ENCODE results near the gene FAM216B.
"Not testable (repeated sequence)": the region's sequence is repeated elsewhere in the genome, so short reads cannot be mapped to it uniquely, and the experiment has no call there.

The FAM216B gene

DNA sequence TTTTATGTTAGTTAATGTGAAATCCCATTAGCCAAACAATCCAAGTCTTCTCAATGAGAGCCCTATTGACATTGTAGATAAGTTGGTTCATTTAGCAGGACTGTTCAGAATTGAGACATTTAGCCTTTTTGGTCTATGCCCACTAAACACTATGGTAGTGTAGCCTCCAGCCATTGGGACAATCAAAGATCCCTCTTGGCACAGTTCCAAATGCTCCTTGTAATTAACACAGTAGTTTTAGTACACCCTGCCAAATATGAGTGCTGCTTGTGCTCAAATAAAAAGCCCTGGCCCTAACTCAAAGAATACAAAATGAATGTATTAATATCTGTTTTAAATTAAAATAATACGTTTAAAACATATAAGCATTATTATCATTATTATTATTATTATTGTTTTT is 15.4 kb upstream of the FAM216B start:
- H3K27ac ChIP-seq (ENCODE audit: low read depth, low read length, poor library complexity, severe bottlenecking), result no peak overlapping the region
- TF ChIP-seq EZH2 (IDR thresholded peaks at IDR 0.05; ENCODE audit: borderline replicate concordance, low read length), result no peak
- TF ChIP-seq, protein P1, sequence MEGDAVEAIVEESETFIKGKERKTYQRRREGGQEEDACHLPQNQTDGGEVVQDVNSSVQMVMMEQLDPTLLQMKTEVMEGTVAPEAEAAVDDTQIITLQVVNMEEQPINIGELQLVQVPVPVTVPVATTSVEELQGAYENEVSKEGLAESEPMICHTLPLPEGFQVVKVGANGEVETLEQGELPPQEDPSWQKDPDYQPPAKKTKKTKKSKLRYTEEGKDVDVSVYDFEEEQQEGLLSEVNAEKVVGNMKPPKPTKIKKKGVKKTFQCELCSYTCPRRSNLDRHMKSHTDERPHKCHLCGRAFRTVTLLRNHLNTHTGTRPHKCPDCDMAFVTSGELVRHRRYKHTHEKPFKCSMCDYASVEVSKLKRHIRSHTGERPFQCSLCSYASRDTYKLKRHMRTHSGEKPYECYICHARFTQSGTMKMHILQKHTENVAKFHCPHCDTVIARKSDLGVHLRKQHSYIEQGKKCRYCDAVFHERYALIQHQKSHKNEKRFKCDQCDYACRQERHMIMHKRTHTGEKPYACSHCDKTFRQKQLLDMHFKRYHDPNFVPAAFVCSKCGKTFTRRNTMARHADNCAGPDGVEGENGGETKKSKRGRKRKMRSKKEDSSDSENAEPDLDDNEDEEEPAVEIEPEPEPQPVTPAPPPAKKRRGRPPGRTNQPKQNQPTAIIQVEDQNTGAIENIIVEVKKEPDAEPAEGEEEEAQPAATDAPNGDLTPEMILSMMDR (IDR thresholded peaks at IDR 0.05; ENCODE audit: low read length), result no peak

DNA sequence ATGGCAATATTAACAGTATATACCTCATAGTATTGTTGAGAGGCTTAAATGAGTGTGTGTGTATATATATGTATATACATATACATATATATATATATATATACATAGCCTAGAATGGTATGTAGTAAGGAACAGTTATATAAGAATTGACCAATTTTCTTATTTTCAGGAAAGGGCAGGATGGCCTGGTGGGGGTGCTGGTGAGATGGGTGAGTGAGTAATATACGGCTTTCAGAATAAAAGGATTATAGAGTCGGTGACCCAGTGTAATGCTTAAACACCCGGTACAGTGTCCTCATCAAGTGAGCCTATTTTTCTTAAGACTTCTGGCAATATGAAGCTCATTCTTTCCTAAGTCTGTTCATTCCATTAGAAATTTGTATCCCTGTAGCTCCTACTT is 11.7 kb upstream of the FAM216B start:
- Histone ChIP-seq H3K9ac (ENCODE audit: low read length) (no peak overlapping the region), H3F3A (ENCODE audit: insufficient read depth, low read length) (no peaks in the 10 kb centered on the region), H3K27me3 (ENCODE audit: insufficient read depth, low read length) (no peaks in the 10 kb centered on the region), H3K36me3 (ENCODE audit: insufficient read depth, low read length) (no peaks in the 10 kb centered on the region), H2AFZ (ENCODE audit: low read length) (no peak overlapping the region), H3K4me2 (ENCODE audit: low read length) (no peak overlapping the region), H4K20me1 (ENCODE audit: insufficient read depth, low read length) (no peaks in the 10 kb centered on the region), H3K9me3 (ENCODE audit: low read length) (no peaks in the 10 kb centered on the region), H3K9me2 (ENCODE audit: low read depth, low read length) (no peaks in the 10 kb centered on the region), H3K4me3 (ENCODE audit: low read depth, low read length, poor library complexity, severe bottlenecking) (no peak overlapping the region), H3K79me2 (ENCODE audit: insufficient read depth, low read length) (no peaks in the 10 kb centered on the region), H3K27ac (ENCODE audit: low read depth, low read length, poor library complexity, severe bottlenecking) (no peak overlapping the region), H3K4me1 (ENCODE audit: insufficient read depth, low read length, severe bottlenecking) (no peaks in the 10 kb centered on the region)
- no peak for TF ChIP-seq EZH2 (IDR thresholded peaks at IDR 0.05; ENCODE audit: borderline replicate concordance, low read length)
- TF ChIP-seq, protein P1 (IDR thresholded peaks at IDR 0.05; ENCODE audit: low read length), result no peak

More for the DNA sequence above, 15.4 kb upstream of the FAM216B start:
- H3K79me2 ChIP-seq (ENCODE audit: insufficient read depth, low read length), result no peaks in the 10 kb centered on the region
- H3K4me1 ChIP-seq (ENCODE audit: insufficient read depth, low read length, severe bottlenecking), result no peaks in the 10 kb centered on the region
- H3K9me3 ChIP-seq (ENCODE audit: low read length), result no peaks in the 10 kb centered on the region
- no peaks in the 10 kb centered on the region for H3K9me2 ChIP-seq (ENCODE audit: low read depth, low read length)
- no peaks in the 10 kb centered on the region for H4K20me1 ChIP-seq (ENCODE audit: insufficient read depth, low read length)
- no peaks in the 10 kb centered on the region for H3K27me3 ChIP-seq (ENCODE audit: insufficient read depth, low read length)
- no peak overlapping the region for H2AFZ ChIP-seq (ENCODE audit: low read length)
- H3K4me3 ChIP-seq (ENCODE audit: low read depth, low read length, poor library complexity, severe bottlenecking), result no peak overlapping the region
- H3K4me2 ChIP-seq (ENCODE audit: low read length), result no peak overlapping the region
- H3K9ac ChIP-seq (ENCODE audit: low read length), result no peak overlapping the region
- no peaks in the 10 kb centered on the region for H3K36me3 ChIP-seq (ENCODE audit: insufficient read depth, low read length)
- H3F3A ChIP-seq (ENCODE audit: insufficient read depth, low read length), result no peaks in the 10 kb centered on the region

DNA sequence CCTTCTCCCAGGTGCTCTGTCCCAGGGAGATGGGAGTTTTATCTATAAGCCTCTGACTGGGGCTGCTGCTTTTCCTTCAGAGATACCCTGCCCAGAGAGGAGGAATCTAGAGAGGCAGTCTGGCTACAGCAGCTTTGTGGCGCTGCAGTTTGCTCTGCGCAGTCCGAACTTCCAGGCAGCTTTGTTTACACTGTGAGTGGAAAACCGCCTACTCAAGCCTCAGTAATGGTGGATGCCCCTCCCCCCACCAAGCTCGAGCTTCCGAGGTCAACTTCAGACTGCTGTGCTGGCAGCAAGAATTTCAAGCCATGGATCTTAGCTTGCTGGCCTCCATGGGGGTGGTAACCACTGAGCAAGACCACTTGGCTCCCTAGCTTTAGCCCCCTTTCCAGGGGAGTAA is 4.8 kb upstream of the FAM216B start:
- not testable (repeated sequence) for H3K36me3 ChIP-seq (ENCODE audit: insufficient read depth, low read length); H3K9me2 ChIP-seq (ENCODE audit: low read depth, low read length); H2AFZ ChIP-seq (ENCODE audit: low read length); H3K9me3 ChIP-seq (ENCODE audit: low read length); H3K79me2 ChIP-seq (ENCODE audit: insufficient read depth, low read length); H3K4me2 ChIP-seq (ENCODE audit: low read length); H3K4me3 ChIP-seq (ENCODE audit: low read depth, low read length, poor library complexity, severe bottlenecking); H3K27ac ChIP-seq (ENCODE audit: low read depth, low read length, poor library complexity, severe bottlenecking); H3K9ac ChIP-seq (ENCODE audit: low read length); H4K20me1 ChIP-seq (ENCODE audit: insufficient read depth, low read length); H3F3A ChIP-seq (ENCODE audit: insufficient read depth, low read length); H3K27me3 ChIP-seq (ENCODE audit: insufficient read depth, low read length); H3K4me1 ChIP-seq (ENCODE audit: insufficient read depth, low read length, severe bottlenecking)

DNA sequence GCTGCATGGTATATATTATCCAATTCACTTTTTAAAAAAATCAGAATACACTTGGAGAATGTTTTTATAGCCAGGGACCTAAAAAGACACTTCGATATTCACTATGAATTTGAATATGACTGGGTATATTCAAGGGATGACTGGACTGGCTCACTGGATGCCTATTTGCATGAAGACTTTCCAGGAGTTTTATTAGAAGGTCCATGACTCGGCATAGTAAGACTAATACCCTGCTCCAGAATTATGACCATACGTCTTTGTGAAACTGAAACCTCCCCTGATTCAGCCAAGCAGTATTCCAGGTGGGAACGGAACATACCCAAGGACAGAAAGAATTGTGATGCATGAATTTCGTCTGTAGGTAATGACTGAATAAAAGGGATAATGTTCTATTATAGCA is 3.9 kb upstream of the FAM216B start:
- Histone ChIP-seq H3K9me3 (ENCODE audit: low read length) (no peaks in the 10 kb centered on the region), H3K27ac (ENCODE audit: low read depth, low read length, poor library complexity, severe bottlenecking) (no peak overlapping the region), H4K20me1 (ENCODE audit: insufficient read depth, low read length) (no peaks in the 10 kb centered on the region), H2AFZ (ENCODE audit: low read length) (no peak overlapping the region), H3F3A (ENCODE audit: insufficient read depth, low read length) (no peaks in the 10 kb centered on the region), H3K9ac (ENCODE audit: low read length) (no peak overlapping the region), H3K27me3 (ENCODE audit: insufficient read depth, low read length) (no peaks in the 10 kb centered on the region), H3K4me2 (ENCODE audit: low read length) (no peak overlapping the region), H3K9me2 (ENCODE audit: low read depth, low read length) (no peaks in the 10 kb centered on the region), H3K36me3 (ENCODE audit: insufficient read depth, low read length) (no peaks in the 10 kb centered on the region), H3K79me2 (ENCODE audit: insufficient read depth, low read length) (no peaks in the 10 kb centered on the region), H3K4me1 (ENCODE audit: insufficient read depth, low read length, severe bottlenecking) (no peaks in the 10 kb centered on the region), H3K4me3 (ENCODE audit: low read depth, low read length, poor library complexity, severe bottlenecking) (no peak overlapping the region)
- TF ChIP-seq, protein P1 (IDR thresholded peaks at IDR 0.05; ENCODE audit: low read length), result no peak
- TF ChIP-seq EZH2 (IDR thresholded peaks at IDR 0.05; ENCODE audit: borderline replicate concordance, low read length), result no peak

Measured in OCI-LY1 (cell line).